NCI-H146 (cell line): ENCODE data around the gene CBX4.

Source experiments
- DNase-seq: peaks from one replicate; lab custom pipeline; 2025; lab: John Stamatoyannopoulos, UW

CBX4 gene

DNA sequence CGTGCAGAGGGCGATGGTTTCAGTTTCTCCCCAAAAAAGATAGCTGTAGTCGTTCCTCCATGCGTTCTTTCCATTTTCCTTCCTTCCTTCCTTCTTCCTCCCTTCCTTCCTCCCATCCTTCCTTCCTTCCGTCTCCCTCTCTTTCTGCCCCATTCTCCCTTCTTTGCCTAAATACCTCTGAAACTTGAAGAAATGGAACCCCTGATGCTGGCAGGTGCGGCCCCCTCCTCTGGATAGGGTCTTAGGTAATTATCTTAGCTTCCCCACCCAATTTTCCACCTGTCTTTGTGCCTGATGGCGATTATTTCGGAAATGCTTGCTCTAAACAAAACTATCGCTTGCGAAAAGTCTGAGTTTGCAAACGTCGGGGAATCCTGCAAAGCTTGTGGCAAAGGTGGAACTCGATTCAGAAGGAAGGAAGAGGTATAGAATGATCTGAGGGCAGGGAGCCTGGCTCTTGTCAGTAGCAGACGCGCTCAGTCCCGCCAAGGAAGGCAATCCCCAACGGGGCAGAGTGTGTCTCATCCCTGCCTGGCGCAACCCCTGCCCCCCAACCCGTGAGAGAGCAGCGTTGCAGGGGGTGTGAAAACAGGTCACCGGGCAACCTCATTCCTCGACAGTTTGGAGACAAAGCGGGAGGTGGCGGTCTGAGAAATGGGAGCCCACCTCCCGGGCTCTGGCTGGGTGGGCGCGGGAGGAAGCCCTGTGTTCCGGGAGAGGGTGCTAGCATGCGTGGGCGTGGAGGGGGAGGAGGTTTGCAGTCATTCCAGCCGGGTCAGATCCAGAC lies 39.5 kb downstream of the CBX4 start:
- no peak for DNase-seq

DNA sequence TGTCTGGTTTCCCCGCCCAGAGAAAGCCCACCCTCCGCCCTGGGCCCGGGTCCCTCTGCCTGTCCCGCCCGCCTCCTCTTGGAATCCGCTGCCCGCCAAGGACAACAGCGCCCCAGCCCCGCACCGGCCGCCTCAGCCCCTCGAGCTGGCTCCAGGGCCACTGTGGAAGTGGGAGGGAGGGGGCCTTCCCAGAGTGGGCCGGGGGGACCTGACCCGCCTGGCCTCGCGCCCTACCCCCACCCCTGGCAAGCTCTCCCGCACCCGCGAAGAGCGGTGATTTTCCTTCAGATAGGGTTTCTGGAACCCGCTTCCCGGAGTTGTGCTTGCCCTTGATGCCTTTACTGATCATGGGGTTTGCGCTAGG lies 40.1 kb downstream of the CBX4 start:
- no peak for DNase-seq

- peak; percentile 44 for DNase-seq
These were observed 40.7 kb downstream of the CBX4 start for GRCh38 chr17:79798299-79799173.

DNA sequence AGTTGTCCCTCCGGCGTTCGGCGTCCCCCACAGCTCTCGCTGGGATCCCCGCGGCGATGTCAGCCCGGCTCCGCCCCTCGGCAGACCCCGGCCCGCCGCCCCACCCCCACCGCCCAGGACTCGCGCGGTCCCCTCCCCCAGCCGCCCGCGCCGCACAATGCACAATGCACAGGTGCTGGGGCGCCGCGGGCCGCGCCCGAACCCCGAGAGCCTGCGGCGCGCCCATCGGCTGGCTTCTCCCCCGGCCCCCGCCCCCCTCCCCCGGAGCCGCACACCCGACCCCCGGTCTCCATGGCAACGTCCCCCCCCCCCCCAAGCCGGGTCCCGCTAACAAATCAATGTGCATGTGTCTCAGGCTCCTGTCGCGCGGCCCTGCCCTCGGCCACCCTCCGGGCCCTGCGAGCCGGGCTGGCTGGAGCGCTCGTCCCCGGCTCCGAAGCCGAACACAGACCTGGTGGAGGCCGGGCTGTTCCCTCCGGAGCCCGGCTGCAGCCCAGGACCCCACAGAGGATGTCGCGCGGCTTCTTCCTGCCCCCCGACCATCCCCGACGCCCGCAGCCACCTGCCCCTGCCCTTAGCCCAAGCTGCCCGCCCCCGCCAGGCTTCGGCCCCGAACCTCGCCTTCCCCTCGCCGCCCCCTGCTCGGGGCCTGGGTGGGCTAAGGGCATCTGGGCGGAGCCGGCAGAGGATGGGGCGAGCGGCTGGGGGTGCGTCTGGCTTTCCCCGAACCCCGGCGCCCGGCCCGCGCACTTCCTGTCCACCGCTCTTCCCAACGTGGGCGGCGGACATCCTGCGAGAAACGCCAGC lies 41.5 kb downstream of the CBX4 start:
- DNase-seq, result peak; percentile 92

DNA sequence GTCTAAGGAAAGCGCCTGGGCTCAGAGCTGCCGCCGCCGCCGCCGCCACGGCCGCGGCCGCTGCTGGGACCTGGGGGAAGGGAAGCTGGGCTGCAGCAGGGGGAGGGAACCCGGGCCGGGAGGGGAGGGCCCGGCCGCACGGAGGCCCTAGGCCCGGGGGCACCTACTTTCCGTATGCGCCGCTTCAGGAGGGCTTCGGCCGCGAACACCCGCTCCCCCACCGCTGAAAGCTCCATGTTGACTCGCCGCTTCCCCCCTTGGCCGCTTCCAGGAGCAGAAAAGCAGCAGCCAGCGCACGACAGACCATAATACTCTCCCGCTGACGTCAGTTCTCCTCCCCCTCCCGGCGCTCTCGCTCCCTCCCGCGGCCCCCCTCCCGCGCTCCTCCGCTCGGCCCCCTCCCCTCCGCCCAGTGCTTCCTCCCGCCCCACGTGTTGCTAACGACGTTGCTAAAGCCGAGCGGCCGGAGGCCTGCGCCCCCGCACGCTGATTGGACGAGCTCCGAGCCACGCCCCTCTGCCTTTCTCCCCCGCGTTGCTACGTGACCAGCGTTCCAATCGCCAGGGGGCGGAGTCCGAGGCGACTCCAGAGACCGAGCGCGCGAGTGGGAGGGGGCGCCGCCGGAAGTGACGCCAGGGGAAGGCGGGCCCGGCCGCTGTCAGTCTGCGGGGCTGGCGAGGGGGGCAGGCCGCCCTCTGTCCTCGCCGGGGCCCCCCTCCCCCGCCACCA lies 42.3 kb downstream of the CBX4 start, which contains the start of gene CBX8:
TSS of gene CBX8 (minus strand) at position 315 of the 729 bp plus-strand sequence. CDS start at position 236, 79 bp downstream.
- peak; percentile 100 for DNase-seq

DNA sequence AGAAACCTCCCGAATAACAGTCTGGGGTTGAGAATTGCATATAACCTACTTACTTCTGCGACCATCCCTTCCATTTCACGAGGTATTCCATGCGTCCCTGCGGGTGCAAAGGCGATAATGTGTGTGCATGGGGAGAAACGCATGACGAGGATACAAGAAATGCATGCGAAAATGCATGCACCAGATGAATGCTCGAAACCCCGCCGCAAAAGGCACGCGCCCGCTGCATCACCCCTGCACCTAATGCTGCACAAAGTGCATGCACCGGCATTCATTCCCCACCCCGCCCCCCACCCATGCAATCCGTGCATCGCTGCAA lies 42.8 kb downstream of the CBX4 start:
- DNase-seq, result no peak

DNA sequence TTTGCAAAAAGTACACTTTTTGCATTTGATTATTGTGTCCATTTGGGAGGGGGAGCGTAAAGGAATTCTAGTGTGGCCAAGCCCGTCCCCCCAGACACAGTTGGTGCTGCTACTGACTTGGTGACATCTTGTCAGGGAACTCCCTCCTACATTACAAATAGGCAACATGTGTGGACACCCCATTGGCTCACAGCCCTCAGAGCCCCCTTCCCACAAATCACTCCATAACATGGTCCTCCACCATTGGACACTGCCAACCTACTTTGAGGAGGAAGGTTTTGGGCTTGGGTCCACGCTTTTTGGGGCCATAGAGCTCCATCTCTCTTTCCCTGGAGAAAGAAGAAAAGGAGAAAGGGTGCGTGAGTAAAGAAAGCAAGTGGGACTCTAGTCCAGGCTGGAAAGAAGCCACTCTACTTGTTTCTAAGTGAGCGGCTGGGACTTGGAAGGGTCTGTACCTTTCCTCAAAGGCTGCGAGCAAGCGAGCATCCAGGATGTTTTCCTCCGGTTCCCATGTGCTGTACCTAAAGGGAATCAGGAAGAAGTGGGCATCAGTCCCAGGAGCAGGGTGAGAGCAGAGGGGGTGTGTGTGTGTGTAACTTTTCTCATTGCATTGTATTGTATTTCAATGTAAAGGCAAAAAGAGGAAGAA lies 43.3 kb downstream of the CBX4 start:
- DNase-seq, result no peak

DNA sequence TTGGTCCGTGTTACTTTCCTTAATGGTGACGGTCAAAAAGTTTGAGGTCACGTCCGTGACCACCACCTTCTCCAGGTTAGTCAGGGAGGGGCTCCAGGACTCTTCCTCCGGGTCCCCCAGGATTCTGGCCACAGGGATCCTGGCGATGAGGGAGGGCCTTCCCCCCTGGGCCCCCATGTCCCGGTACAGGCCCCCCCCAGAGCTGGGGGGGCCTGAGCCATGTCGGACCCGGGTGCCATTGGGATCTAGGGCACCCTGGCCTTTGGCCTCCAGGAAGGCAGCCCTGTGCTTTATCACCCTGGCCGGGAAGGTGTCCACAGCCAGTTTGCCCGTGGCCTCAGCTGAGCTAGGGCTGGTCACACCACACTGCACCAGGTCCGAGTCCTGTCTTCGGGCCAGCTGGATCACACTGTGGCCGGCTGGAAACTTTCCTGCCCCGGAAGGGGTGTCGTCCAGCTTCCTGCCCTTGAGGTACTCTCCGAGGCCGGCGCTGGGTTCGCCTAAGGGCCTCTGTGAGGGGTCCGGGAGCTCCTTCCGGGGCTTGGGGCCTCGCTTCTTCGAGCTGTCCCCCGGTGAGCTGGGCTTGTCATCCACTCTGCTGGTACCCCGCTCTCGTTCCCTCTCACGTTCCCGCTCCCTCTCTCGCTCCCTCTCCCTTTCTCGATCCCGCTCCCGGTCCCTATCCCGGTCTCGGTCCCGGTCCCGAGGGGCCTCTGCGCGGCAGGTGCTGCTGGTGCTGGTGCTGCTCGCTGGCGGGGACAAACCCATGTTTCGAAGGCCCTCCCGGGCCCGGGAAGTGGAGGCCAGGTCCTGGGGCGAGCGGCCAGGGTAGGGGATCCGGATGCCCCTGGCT lies 44.4 kb downstream of the CBX4 start:
- no peak for DNase-seq

- DNase-seq, result no peak
These were observed 45.3 kb downstream of the CBX4 start for GRCh38 chr17:79793924-79794304.

DNA sequence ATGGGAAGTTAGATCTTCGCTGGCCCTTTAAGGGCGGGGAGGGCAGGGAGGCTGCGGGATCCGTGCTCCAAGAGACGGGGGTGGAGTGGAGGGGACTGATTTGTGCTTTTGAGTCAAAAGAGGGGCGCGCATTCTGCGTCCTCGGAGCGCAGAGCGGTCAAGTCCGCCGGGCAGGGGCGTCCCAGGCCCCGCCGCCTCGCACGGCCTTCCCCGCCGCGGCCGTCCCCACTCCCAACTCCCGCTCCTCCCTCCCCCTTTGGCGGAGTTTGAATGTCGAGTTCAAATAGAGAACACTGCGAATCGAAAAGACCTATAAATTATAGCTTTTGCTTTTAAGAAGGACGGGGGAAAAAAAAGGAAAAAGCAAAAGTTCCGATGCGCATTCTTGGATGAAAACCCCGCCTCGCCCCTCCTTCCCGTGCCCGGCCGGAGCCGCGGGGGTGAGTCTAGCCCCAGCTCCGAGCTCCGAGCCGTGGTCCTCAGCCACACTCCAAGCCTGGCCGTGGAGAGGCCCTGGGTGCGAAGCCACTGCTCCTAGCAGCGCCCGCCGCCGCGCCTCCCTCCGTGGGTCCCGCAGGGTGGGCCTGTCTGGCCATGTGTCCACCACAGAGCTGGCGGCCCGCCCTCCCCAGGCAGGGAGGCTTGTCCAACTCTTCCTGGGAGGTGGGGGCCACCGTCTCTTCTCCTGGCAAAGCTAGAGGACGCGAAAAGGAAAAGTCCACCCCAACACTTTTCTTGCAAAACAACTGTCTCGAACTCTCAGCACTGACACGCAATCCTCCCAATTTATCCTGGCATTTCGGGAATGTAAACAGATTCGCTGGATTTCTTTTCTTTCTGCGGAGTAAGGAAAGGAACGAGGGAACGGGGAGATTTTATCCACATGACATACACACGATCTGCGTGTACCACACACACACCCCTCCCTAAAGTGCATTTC lies 46.0 kb downstream of the CBX4 start:
- DNase-seq, result no peak

- DNase-seq, result no peak
These were observed 46.8 kb downstream of the CBX4 start for GRCh38 chr17:79792341-79792871.

DNA sequence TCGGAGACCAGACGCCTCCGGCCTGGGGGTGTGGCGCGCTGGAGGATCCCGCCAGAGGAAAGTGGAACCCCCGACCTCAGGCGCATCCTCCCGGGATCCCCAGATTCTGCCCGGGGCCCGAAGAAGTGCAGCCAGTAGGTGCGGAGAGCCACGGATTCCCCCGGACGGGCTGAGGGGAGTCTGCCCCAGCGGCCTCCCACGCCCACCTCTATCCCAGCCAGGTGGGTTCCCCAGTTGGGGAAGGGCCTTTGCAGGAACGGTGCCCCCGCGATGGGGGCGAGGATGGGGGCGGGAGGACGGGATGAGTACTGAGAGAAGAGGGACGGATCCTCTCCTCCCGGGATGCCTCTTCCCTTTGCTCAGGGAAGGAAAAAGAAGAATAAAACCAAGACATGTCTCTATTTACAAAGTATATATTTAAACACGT lies 47.5 kb downstream of the CBX4 start:
- DNase-seq, result no peak

DNA sequence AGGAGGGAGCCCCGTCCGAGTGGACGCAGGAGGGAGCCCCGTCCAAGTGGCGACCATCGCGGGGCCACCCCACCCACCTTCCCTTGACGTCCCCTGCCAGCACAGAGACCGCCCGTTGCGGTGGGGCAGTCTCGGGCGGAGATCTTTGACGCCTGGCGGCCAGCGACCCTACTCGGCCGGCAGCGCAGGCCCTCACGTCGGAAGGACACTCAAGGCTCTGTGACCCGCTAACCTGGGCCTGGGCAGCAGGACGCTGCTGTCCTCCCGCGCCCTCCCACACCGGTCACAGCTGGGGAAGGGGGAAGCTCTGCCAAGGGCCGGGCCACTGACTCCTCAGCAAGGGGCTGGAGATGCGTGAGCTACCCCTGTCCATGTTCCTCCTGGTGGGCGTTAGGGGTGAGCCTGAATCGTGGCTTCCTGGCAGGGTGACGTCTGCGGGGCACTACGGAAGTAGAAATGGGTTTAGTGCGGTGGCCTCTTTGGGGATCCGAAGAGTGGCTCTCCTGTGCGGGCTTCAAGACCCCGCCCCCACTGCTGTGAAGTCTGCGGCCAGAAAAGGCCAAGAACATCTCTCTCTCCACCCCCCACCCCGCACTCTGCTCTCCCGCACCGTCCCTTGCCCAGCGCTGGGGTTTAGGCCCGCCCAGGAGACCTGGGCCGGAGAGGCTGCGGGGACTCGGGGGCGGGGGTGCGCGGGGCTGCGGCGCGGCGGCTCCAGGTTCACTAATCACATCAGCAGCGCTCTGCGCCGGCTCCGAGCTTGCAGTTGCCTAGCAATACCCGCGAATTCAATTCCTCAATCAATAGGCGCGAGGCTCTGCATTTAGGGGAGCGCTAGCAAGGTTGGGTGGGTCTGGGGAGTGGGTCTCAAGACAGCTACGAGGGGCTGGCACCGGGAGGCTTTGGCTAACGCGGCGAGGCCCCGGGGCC lies 48.2 kb downstream of the CBX4 start:
- no peak for DNase-seq

DNA sequence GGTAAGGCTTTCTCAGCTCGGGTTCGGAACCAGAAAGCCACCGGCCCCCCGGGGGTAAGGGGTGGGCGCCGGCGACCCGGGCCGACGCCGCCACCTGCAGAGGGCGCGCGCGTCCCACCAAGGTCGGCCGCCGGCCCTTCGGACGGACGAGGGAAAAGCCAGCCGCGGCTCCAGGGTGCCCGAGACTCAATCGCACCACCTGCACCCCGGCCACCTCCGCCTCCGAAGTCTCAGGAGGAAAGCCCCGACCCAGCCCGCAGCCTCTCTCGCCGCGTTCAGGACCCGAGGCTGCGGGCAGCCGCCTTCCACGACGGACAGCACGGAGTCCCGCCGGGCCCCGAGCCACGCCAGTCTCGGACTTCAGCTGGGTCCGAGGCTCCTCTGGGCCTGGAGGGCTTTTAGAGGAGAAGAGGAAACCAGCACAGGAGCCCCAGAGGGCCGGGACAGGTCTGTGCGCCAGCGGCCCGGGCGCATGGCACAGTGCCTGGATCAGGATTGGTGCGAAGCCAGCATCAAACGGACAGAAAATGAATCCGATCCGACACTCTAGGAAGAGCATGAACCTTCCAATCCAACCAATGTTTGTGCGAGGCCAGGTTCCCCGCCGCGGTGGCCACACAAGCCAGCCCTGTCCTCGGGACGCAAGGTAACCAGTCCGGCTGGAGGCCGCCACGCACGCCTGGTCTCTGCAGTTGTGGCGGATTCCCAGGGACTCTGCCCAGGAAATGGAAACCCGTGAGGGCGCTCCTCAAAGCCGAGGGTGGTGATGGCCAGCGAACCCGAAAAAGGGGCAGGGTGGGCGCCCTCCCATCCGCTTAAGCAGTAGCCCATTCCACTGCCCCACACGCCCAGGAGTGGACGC lies 49.1 kb downstream of the CBX4 start:
- DNase-seq, result peak; percentile 69

GRCh38 chr17:79788989-79789942 lies 50.0 kb downstream of the CBX4 start:
- no peak for DNase-seq

GRCh38 chr17:79788455-79788854 lies 50.8 kb downstream of the CBX4 start:
- DNase-seq, result no peak
